Stimulated activated CD8-positive, alpha-beta memory T cell treated with anti-CD3 and anti-CD28 coated beads, Interleukin-12 subunit alpha, Interleukin-12 subunit beta, amount 100 ng/mL, for 1 hour (primary cell): ENCODE measurements around the gene WIPF2.
"Not testable (repeated sequence)": the region's sequence is repeated elsewhere in the genome, so short reads cannot be mapped to it uniquely, and the experiment has no call there.

Experiments used
- DNase-seq: peaks from one replicate; pipeline ENCODE4 v3.0.0-alpha.2; 2020; ENCODE audit warnings: low read depth

Gene WIPF2

DNA sequence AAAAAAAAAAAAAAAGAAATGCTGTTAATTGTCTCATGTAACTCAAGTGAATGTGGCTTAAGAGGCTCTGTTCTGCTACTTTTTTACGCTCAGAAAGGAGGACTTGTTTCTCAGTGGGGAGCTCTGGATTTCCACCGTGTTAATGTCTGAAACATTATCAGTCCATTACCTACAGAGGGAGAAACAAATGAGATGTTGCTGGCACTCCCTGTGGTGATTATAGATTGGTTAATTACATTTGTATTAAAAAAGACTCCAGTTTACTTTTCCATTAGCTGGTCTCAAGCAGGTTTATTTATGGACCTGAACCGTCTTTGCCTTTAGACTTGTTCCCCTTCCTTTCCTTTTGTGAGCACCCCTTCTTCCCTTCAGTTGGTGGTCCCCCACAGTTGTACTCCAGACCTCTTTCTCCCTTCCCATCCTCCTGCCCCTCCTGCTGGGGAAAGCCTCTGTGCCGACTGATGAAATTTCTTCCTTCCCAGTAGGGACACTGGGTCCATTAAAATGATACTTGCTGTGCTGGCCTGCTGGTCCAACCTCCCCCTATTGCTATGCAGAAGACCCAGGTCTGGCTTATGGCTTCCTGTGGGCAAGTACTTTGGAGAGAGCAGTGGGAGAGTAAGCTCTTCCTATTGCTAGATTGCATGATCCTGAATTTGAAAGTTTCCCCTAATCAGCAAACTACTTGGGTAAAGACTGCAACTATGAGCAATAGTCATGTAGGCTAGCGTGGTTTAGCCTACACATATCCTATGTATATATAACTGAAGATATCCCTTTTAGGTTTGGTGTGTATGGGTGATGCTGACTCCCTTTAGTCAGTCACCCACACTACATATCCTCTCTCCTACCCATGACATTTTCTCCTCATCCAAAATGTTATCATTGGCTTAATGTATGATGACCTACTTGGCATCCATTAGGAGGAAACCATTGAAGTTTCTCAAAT, 76.7 kb downstream of the WIPF2 start:
- DNase-seq = no peak

DNA sequence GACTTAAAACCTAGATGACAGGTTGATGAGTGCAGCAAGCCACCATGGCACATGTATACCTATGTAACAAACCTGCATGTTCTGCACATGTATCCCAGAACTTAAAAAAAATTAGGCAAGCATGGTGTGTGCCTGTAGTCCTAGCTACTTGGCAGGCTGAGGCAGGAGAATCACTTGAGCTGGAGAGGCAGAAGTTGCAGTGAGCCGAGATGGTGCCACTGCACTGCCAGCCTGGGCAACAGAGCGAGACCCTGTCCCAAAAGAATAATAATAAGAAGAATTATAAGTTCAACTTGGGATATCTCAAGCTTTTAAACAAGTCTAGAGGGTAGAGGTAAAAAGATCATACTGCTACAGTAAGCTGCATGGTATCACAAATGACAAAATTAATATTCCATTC, 78.4 kb downstream of the WIPF2 start:
- DNase-seq = no peak

DNA sequence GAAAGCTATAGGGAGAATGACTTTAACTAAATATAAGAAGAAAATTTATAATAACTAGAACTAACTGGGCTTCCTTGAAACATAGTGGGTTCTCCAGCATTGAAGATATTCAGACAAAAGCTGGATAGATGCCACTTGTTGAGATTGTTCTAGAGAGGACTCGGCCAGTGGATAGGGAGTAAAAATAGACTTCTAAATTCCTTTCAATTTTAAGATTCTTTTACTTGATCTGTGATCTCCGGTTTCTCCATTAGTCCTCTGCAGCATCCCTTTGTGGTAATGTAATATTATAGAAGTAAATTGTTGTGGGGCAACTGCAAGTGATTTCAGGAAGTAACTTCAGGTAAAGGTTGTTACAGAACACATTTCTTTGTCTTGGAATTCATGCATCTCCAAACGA, 79.6 kb downstream of the WIPF2 start:
- no peak for DNase-seq

DNA sequence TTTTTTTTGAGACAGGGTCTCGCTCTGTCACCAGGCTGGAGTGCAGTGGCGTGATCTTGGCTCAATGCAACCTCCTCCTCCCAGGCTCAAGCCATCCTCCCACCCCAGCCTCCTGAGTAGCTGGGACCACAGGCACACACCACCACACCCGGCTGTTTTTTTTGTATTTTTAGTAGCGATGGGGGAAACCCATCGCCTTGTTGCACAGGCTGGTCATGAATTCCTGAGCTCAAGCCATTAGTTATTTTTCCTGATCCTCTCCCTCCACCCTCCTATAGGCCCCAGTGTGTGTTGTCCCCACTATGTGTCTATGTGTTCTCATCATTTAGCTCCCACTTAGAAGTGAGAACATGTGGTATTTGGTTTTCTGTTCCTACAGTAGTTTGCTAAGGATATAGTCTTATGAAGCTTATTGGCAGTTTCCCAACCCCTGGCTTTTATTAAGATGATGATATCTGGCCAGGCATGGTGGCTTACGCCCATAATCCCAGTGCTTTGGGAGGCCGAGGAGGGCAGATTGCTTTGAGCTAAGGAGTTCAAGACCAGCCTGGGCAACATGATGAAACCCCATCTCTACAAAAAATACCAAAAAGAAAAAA, 80.2 kb downstream of the WIPF2 start:
- not testable (repeated sequence) for DNase-seq

DNA sequence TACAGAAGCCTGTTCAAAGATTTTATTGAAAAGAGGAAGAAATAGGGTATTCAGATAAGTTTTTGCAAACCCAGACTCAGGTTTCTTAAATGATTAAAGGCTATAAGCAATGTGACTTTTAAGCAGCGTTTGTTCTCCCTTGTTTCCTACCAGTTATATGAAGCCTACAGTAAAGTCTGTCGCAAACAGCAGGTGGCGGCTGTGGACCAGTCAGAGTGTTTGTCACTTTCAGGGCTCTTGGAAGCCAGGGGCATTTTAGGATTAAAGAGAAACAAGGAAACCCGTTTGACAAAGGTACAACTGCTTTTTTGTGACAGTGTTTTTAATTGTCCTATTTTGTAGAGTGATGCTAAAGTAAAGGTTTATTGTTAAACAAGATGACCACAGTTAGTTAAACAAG, 82.2 kb downstream of the WIPF2 start:
- DNase-seq = no peak

DNA sequence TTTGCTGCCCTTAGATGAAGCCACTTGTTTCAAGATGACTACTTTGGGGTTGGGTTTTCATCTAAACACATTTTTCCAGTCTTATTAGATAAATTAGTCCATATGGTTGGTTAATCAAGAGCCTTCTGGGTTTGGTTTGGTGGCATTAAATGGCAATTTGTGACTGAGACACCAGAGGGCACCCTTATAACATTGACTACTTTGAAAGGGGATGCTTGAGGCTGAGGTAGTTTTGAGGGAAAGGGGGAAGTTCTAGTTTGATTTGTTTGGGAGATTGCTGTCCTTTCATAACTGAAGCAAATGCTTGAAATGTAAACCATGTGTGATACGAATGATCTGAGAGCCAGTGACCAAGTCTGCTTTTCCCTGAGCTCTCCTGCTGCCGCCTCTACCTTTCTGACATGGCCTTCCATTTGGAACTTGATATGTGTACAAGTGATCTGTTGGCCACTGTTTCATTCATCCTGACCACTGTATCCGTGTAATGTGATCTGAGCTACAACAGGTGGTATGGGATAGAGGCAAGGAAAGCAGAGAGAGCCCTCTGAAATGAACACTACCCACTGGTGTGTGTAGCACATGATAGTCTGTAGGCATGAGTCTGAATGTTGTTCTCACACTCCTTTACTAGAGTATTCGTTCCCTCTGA, 84.0 kb downstream of the WIPF2 start:
- no peak for DNase-seq

DNA sequence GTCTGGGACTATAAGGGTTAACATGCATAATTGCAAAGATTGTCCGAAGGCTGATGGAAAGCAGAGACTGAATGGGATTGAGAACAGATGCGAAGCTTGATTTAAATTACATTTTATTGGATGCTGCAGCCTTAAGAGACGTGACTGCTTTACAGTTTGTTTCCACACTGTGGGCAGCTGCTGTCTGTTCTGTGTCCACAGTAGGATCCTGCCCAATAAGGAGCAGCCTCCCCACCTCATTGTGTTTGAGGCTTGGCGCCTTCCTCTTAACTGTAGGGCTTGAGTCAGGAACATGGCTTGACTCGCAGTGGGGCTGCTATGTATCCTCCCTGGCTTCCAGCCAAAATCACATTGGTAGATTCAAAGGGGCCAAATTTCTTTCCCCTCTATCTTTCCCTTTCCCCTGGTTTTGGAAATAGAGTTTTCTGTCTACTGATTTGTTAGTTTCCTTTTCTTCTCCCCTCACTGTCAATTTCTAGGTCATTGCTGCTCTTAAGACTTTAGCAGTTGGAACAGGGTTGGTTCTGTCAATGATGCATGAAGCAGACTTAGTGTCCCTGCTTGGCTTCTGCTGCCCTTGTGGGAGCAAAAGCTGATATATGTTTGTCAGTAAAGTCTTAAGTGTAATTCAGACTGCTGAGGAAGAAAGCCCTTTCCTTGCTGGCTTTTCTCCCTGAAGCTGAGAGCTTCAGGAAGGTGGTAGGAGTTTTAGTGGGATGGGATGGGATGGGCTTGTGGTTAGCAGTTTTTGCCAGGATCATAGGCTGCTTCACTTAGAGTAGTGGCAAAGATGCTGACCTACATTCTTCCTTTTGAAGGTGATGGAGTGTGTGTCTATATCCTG, 84.8 kb downstream of the WIPF2 start:
- no peak for DNase-seq

DNA sequence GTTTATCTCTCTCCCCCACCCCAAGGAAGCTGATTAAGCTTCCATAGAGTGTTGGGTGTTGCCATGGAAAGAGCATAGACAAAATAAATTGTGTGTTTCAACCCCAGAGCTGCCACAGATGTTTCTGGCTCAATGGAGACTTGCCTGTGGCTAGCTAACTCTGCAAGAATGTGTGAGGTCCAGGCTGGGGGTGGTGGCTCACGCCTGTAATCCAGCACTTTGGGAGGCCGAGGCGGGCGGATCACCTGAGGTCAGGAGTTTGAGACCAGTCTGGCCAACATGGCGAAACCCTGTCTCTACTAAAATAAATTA, 85.4 kb downstream of the WIPF2 start:
- not testable (repeated sequence) for DNase-seq

DNA sequence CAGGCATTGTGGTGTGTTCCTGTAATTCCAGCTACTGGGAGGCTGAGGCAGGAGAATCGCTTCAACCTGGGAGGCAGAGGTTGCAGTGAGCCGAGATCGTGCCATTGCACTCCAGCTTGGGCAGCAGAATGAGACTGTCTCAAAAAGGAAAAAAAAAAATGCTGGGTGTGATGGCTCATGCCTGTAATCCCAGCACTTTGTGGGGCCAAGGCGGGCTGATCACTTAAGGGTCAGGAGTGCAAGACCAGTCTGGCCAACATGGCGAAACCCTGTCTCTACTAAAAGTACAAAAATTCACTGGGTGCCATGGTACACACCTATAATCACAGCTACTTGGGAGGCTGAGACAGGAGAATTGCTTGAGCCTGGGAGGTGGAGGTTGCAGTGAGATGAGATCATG, 85.8 kb downstream of the WIPF2 start:
- not testable (repeated sequence) for DNase-seq

DNA sequence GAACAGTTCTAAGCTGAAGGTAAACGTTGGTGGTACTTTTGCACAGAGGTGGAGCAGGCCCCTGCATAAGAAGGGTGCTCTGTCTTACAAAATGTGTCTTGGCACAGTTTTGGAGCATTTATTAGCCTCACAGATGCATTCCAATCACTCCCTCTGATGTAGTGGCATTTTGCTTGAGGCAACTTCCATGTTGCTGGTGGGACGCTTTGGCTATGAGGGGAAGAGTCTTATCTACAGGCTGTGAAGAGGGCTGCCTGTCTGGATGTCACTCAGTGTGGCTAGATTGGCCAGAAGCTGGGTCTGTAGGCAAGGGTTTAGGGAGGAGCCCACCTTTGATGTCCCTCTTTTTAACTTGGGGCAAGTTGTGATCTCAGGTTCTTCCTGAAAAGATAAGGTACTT, 87.3 kb downstream of the WIPF2 start:
- no peak for DNase-seq

DNA sequence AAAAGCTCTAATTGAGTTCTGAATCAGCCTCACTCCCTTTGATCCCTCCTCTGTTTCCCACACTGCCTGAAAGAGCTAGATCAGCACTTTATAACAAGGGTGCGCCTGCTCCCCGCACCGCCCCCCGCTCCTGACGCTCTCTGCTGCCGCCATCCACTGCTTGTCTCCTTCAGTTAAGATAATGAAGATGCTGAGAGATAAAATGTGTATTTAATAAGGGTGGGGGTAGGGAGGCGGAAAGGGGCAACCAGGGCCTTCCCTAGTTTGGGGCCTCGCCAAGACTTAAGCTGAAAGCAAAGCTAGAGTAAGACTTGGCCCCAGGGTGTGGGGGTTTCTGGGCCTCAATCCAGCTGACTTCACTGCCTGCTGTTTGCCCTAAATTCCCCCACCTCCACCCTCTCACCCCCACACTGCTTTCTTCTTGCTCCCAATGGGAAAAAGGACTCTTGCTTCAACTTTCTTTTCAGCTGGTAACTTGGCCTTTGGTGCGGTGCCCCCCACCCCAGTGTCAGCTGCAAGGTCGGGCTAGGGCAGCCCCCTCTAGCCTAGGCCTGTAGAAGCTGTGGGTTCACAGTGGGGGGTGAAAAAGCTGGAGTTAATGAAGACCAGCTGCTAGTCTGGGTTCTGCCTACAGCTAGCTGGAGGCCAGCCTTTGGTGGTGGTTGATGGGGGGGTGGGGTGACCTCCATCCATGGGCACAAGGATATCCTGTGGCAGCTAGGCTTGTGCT, 88.1 kb downstream of the WIPF2 start:
- DNase-seq = no peak

DNA sequence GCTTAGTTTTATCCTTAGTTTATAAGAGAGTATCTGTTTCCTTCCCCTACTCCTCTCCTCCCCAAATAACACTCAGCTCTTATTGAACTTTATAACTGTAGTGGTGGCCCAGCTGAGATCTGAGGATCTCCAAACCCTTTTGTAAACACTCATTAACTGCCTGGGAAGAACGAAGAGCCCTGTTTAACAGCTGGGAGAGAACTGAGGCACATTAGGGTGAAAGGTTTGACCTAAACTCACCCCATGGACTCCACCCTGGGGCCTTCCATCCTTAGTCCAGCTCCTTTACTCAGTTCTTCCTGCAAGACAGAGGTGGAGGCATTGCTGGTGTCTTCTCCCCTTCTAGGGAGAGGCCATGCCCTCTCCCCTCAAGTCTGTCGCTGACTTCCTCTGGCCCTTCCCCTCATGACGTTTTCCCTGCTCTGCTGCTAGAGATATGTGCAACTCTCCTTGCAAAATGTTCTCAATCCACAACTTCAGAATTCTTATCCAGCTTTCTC, 88.7 kb downstream of the WIPF2 start:
- no peak for DNase-seq

DNA sequence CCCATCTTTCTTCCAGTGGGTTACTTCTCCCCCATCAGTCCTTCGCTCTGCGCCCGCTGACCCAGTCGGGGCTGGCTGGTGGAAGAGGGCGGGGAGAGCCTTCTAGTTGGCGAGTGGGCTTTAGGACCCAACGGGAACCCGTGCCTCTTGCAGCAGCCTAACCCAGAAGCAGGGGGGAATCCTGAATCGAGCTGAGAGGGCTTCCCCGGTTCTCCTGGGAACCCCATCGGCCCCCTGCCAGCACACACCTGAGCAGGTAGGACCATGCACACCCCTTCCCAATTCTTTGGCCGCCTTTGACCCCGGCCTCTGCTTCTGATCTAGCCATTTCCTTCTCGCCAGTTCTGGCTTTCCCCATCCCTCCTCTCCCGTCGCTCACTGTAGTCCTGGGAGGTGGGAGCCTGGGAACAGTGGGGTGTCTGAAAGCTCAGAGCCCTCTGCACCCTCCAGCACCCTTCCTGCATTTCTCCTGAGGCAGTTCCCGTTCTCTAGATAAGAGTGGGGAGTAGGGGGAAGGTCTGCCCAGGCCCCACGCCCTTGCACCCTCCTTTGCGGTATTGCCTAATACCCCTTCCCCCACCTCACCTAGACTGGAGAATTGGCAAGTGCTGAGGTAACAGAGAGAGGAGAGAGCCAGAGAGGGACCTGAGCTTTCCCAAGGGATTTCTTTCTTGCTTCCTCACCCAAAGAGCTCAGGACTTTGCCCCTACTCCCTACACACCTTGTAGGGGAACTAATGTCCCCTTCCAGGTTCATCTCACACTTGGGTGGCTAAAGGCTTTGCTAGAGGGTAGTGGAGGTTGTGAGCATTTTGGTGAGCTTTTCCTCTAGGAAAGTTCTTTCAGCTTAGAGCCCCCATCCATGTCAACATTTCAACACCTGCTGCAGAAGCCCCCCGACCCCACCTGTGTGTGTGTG, 90.2 kb downstream of the WIPF2 start, which contains the start of gene RARA:
TSS of gene RARA (plus strand) at position 150 of the 918 bp plus-strand sequence. CDS start 22,039 bp downstream, outside the sequence.
- DNase-seq = no peak

DNA sequence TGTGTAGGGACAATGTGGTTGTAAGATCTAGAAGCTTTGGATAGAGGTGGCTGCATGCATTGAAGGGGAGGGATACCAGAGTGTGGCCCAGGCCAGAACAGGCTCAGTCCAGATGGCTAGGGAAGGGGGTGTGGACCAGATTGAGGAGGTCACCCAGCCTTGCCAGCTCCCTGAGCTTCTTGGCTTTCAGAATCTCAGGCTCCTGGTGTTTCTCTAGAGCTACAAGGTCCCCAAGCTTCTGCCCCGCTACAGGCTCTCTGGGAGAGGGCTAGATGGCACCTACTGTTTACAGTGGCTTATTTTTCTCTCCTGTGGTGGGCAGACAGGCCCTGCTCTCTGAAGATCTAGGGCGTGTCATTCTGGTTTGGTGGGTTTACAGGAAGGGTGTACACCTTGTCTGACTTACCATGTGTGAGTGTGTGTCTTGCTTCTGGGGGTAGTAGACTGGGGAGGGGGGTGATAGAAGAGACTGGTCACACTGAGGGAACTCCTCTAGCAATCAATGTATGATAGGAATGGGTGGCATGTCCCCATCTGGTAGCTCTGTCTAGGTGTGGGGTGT, 90.9 kb downstream of the WIPF2 start:
- DNase-seq = no peak

DNA sequence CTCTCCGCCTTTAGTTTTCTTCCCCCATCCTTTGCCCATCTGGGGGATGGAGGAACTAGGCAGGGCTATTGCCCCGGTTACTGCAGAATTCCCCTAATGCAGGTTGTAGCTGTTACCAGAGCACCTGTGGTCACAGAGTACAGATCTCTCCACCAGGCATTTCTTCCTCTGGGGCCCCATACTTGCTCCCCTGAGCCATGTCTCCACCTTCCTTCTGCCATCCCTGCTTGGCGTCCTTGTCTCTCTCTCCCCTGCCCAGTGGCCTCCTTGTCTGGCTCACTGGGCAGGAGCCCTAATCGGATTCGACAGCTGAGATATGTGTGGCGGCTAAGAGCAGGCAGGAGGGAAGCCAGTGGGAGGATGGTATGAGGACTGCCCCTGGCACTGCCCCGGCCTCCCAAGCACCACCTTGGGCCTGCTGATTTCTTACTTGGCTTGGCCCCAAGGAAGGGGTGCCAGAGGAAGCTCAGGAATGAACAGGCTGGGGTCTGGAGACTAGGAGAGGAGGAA, 91.8 kb downstream of the WIPF2 start:
- DNase-seq = no peak

DNA sequence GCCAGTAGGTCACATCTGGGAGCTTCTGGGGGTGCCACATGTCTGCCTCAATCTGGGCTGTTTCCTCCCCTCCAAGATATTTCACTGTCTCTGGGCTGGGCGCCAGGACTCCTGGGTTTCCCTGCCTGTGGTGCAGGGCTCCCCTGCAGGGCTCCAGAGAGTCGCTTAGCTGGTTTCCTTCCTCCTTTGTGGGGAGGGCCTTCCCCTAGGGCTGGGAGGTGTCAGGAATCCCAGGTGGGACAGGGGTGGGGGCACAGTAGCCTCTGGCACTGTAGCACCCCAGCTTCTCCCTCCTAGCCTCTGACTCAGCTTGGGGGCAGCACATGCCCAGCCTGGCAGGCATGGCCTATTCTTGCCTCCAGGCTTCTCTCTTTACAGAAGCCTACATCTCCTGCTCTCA, 92.5 kb downstream of the WIPF2 start:
- DNase-seq = no peak

DNA sequence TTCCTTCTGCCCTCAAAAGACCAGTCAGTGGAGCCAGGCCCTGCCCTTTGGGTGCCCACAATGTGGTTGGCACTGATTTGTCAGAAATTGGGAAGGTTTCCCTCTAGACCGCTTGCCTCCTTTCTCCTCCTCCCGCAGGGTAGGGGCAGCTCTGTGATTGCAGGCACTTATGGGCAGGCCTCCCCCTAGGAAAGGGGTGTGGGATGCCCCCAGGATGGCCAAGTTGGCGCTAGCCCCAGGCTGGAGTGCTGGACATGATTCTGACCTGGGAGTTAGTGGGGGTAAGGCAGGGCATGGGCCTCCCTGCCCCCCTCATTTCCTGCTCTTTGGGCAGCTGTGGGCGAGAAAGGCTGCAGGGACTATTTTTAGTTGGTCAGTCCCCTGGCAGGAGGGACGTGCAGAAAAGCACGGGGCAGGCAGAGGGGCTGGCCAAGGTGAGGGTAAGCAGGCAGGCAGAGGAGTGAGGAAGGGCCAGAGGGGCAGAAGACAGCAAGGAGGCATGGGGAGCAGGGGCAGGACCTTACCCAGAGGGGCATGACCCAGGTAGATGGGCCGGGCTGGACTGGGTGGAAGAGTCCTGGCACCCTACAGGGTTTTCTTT, 93.1 kb downstream of the WIPF2 start:
- no peak for DNase-seq

DNA sequence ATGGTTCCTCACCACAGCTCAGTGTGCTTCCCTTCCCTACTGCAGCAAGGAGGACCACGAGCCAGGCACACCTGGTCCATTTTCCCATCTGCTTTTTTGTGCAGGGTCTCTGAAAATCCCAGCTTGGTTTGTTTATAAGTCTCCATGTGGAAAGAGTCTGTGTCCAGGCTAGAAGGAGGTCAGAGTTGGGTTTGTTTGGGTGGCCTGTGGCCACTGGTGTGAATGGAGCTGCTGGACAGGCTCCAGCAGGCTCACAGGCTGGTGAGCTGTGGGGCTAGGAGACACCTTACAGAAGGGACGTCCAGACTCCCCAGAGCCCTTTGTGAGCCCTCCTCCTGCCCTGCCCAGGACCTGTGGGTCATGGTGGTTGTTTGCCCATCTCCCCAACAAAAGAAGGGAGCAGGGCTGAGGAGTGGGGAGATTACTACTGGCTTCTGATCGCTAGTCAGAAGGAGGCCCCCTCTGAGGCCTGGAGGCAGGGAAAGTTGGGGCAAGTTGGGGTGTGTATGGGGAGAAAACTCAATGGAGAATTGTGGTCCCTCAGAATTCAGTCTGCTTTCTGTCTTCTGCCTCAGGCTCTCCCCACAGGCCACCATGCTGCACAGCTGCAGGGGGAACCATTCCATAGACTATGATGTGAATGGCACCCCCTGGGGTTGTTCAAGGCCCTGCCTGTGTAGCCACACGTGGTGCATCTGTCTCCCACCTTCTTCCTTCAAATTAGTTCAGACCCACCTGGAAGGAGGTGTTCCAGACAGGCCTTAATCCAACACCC, 94.0 kb downstream of the WIPF2 start:
- DNase-seq = no peak
